ENCODE data around the gene DLD.

DNA sequence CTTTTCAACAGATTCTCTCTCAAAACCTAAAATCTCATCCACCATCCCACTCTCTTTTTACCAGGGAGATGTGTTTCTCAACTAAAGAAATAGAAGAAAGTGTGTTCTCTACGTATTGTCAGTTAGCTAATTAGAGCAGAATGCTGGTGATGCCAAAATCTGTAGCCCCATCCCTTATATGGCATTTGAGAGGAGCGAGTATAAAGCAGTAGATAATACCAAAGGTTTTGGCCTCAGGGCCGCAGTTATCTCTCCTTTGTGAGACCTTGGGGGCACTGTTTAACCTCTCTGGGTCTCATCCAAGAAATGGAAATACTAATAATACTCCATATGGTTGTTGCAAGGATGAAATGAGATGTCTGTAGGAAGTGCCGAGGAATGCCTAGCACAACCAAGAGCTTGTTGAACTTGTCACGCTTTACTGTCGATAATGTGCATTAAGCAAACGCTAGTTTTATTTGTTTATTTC, 456 bp upstream of the DLD start:
- TF ChIP-seq, protein P1, sequence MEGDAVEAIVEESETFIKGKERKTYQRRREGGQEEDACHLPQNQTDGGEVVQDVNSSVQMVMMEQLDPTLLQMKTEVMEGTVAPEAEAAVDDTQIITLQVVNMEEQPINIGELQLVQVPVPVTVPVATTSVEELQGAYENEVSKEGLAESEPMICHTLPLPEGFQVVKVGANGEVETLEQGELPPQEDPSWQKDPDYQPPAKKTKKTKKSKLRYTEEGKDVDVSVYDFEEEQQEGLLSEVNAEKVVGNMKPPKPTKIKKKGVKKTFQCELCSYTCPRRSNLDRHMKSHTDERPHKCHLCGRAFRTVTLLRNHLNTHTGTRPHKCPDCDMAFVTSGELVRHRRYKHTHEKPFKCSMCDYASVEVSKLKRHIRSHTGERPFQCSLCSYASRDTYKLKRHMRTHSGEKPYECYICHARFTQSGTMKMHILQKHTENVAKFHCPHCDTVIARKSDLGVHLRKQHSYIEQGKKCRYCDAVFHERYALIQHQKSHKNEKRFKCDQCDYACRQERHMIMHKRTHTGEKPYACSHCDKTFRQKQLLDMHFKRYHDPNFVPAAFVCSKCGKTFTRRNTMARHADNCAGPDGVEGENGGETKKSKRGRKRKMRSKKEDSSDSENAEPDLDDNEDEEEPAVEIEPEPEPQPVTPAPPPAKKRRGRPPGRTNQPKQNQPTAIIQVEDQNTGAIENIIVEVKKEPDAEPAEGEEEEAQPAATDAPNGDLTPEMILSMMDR (optimal IDR thresholded peaks at IDR 0.05 in 1 of 3, IDR thresholded peaks at IDR 0.05 in 1 of 3, conservative IDR thresholded peaks at IDR 0.05 in 1 of 3; ENCODE audit: extremely low read depth in 1 of 3, insufficient read depth in 2 of 3, low read length in 3 of 3), result no peak
- no peak for TF ChIP-seq EZH2 (IDR thresholded peaks at IDR 0.05; ENCODE audit: low read length)
